NCI-H1105 (cell line): ENCODE data around the gene SHISA8.
A peak's percentile ranks its signal among the peaks of the same experiment; 100 is the strongest.

ENCODE experiments used
- DNase-seq: peaks from one replicate; lab custom pipeline; 2025; lab: John Stamatoyannopoulos, UW

SHISA8 gene

GRCh38 chr22:41933411-41934177, 18.7 kb upstream of the SHISA8 start:
- DNase-seq, result no peak

GRCh38 chr22:41932353-41932752, 17.5 kb upstream of the SHISA8 start:
- no peak for DNase-seq

GRCh38 chr22:41931701-41932269, 16.9 kb upstream of the SHISA8 start:
- no peak for DNase-seq

DNA sequence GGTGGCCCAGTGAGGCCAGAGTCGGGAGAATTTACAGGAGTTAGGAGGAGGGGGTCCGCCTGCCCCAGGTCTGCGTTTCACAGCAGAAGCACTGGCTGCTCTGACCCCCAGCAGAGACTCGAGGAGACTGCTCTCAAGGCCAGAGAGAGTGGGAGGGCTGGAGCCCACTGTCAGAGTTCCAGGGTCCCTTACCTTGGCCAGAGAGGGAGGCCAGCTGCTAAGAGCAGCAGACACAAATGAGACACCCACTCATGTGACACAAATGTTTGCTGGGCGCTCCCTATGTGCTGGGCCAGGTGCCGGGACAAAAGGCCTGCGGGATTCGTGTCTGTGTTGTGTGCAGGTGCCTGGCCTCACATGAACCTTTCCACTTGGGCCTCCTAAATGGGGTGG, 14.5 kb upstream of the SHISA8 start:
- DNase-seq, result no peak

GRCh38 chr22:41928593-41929417, 13.9 kb upstream of the SHISA8 start:
- DNase-seq, result no peak

DNA sequence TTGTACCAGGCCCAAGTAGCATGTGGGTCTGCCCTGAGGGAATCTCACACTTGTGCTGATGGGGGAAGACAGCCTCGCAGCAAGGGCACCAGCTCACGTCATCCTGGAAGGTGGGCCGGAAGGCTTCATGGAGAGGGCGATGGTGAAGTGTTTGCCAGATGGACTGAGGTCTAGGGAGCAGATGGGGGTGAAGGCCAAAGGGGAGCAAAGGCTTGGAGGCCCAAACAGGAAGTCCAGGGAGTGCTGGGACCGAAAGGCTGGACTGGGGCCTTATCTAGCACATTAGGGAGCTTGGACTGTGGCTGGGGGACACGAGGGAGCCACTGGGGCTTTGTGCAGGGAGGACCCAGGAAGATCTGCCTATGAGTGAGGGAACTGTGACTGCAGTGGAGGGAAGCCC, 12.9 kb upstream of the SHISA8 start:
- no peak for DNase-seq

GRCh38 chr22:41925783-41926460, 11.0 kb upstream of the SHISA8 start:
- peak; percentile 21 for DNase-seq

GRCh38 chr22:41923595-41924276, 8.9 kb upstream of the SHISA8 start:
- no peak for DNase-seq

DNA sequence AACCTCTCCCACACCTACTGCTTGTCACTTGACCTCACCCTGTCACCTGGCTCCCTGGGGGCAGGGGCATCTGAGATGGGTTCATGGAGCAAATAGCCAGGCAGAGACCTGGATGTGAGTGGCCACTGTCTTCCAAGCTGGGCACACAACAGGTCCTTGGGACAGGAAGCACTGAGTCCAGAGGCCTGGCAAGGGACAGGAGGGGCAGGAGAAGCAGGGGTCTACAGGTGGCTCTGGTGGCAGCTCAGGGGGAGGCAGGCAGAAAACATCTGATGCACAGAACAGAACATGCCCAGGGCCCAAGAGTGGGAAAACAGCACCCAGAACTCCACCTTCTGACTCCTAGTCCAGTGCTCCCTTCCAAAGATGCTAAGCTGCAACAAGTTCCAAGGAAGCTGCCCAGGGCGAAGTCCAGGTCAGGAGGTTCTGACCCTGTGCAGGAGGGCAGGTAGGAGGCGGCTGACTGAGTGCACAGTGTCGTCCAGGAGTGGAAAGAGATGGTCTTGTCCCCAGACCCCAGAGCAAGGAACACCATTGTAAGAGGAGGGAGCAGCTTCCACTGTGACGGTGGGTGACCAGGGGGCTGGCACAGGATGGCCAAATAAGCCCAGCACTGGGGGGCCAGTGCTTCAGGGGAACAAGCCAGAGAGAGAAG, 8.2 kb upstream of the SHISA8 start:
- DNase-seq, result no peak

- no peak for DNase-seq
Measured at GRCh38 chr22:41922328-41922727, 7.5 kb upstream of the SHISA8 start.

- DNase-seq, result no peak
Measured at GRCh38 chr22:41920271-41920976, 5.5 kb upstream of the SHISA8 start.

GRCh38 chr22:41919357-41920224, 4.7 kb upstream of the SHISA8 start:
- DNase-seq, result no peak

DNA sequence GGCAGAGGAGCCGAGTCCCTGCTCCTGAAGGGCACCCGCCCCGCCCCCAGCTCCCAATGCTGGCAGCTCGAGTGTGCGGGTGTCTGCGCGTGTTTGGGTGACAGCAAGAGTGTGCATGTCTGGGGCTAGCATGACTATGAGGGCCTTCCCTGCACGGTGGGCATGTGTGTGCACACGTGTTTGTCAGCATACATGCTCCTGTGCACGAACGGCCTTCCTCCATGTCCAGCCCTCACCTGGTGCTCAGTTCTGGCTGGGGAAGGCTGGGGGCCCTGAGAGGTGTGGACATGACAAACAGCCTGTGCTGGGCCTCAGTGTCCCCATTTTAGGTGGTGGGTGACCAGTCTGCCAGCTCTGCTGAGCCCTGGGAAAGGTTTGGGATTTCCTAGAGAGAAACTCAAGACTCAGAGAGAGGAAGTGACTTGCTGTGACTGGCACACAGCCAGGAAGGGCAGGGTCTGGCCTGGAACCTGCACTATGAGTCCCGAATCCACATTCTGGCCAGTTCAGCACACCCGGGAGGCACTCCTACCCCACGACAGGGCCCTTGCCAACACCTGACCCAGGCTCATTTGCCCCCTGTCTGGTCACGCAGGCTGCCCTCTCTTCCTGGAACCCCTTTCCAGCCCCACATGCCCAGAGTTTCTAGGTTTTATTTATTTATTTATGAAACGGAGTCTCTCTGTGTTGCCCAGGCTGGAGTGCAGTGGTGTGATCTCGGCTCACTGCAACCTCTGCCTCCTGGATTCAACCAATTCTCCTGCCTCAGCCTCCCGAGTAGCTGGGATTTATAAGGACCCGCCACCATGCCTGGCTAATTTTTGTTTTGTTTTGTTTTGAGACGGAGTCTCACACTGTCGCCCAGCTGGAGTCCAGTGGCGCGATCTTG, 3.3 kb upstream of the SHISA8 start:
- DNase-seq, result no peak

- DNase-seq, result no peak
Measured at GRCh38 chr22:41917375-41917902, 2.6 kb upstream of the SHISA8 start.

DNA sequence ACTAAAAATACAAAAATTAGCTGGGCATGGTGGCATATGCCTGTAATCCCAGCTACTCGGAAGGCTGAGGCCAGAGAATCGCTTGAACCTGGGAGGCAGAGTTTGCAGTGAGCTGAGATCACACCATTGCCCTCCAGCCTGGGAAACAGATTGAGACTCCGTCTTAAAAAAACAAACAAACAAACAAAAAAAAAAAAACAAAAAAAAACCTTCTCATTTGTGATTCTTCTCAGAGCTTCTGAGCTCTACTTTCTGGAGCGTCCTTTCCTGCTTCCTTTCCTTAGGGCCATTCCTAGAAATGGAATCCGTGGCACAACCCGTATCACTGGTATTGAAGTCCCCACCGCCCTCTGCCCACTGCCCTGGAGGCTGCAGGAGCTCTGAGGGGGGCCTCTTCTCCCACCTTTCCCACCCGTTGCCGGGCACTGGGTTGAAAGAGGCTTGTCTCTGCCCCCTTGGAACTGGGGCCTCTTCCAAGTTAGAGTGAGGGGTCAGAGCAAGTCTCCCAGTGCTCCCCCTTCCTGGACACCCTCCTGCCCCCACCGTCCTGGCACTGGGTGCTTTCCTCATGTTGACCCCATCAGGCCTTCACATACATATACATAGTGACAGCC, 2.0 kb upstream of the SHISA8 start:
- DNase-seq, result no peak

DNA sequence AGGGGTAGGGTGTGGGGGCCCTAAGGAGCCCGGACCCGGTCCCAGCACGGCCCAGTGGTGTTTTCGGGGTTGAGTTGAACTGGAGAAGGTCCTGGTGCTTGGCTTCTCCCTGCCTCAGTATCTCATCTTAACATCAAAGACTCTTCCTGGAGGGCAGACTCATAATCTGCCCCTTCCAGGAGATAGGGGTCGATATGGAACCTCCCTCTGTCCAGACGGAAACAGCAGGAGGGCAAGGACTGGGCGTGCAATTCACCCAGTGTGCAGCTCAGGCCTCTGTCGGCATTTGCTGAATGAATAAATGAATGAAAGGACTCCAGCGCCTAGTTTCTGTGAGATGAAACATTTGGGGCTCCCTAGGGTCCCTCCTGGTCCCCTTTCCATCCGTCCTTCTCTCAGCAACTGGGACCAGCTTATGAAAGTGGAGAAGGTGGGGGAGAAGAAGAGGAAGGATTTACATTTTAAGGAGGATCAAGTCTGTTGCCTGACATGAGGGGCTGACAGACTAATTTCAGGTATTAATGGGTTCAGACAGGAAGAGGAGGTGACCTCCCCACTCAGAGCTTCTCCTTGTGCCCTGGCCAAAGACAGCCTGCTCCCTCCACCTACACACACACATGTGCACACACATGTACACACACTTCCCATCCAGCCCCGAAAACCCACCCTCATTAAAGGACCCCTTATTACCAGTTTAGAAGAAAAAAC, 1.1 kb upstream of the SHISA8 start:
- DNase-seq, result no peak

- no peak for DNase-seq
Measured at GRCh38 chr22:41914611-41915034, 251 bp downstream of the SHISA8 start.
